SU-DHL-6 (cell line): ENCODE data around the gene B4GALT1.

Experiments used
- H2AFZ ChIP-seq: fragments of 200-600 bp; sonication (generic); 2 replicates; pipeline ENCODE4 v1.6.1; 2014; ENCODE audit warnings: low read depth, mild to moderate bottlenecking, moderate library complexity, mixed read lengths, antibody characterized with exemption, low read length; ENCODE audit not compliant: severe bottlenecking
- H3F3A ChIP-seq: fragments of 200-600 bp; shearing (Covaris generic); 2 replicates; pipeline ENCODE4 v1.6.0; 2016; ENCODE audit warnings: antibody characterized with exemption, mild to moderate bottlenecking; ENCODE audit not compliant: insufficient read depth
- H3K27ac ChIP-seq: fragments of 200-600 bp; sonication (generic); 2 replicates; pipeline ENCODE4 v1.5.1; 2016; ENCODE audit warnings: low read depth, mild to moderate bottlenecking, low read length, moderate library complexity, mixed read lengths
- H3K27me3 ChIP-seq: fragments of 200-600 bp; sonication (generic), shearing (Covaris generic); 2 replicates; pipeline ENCODE4 v1.6.0; 2014; ENCODE audit warnings: mild to moderate bottlenecking, low read length
- H3K36me3 ChIP-seq: fragments of 200-600 bp; sonication (generic); 2 replicates; pipeline ENCODE4 v1.6.1; 2014; ENCODE audit warnings: mild to moderate bottlenecking, low read length, mixed read lengths
- H3K4me2 ChIP-seq: fragments of 300-600, 200-600 bp; shearing (Covaris generic), sonication (generic); 2 replicates; pipeline ENCODE4 v1.6.0; 2014; ENCODE audit warnings: low read length, low read depth, mild to moderate bottlenecking; ENCODE audit not compliant: poor library complexity, severe bottlenecking
- H3K4me3 ChIP-seq: fragments of 200-600 bp; sonication (generic); 2 replicates; pipeline ENCODE4 v1.5.1; 2014; ENCODE audit warnings: antibody characterized with exemption, low read length, mild to moderate bottlenecking, mixed read lengths; ENCODE audit not compliant: insufficient read depth, poor library complexity, severe bottlenecking
- H3K79me2 ChIP-seq: fragments of 200-600 bp; sonication (generic); 2 replicates; pipeline ENCODE4 v1.6.1; 2014; ENCODE audit warnings: mild to moderate bottlenecking, low read length, moderate library complexity; ENCODE audit not compliant: insufficient read depth
- H3K9ac ChIP-seq: fragments of 200-600 bp; sonication (generic); 2 replicates; pipeline ENCODE4 v1.7.0; 2014; ENCODE audit warnings: mild to moderate bottlenecking, low read length
- H3K9me2 ChIP-seq: fragments of 200-600 bp; sonication (generic); replicated peaks from 2 replicates; pipeline ENCODE4 v1.6.1; 2014; ENCODE audit warnings: low read length; ENCODE audit not compliant: insufficient read depth
- H3K9me3 ChIP-seq: fragments of 200-600 bp; sonication (generic); 2 replicates; pipeline ENCODE4 v1.6.1; 2014; ENCODE audit warnings: low read length, mixed read lengths; ENCODE audit not compliant: insufficient read depth
- H4K20me1 ChIP-seq: fragments of 200-600 bp; sonication (generic); 2 replicates; pipeline ENCODE4 v1.6.1; 2014; ENCODE audit warnings: low read depth, mild to moderate bottlenecking, antibody characterized with exemption, low read length, moderate library complexity, mixed read lengths
- EZH2phosphoT487 ChIP-seq: fragments of 200-600 bp; sonication (generic), shearing (Covaris generic); conservative IDR thresholded peaks from 2 replicates; pipeline ENCODE4 v1.6.1; 2018; ENCODE audit warnings: mild to moderate bottlenecking, antibody characterized with exemption, low read length, moderate library complexity, mixed read lengths
- TF ChIP-seq, protein P1 (sequence below): fragments of 200-600 bp; sonication (generic); IDR thresholded peaks from one replicate; pipeline ENCODE4 v1.5.1; 2017; ENCODE audit warnings: antibody characterized with exemption, mild to moderate bottlenecking, low read length, moderate library complexity; ENCODE audit not compliant: insufficient read depth, poor library complexity, severe bottlenecking

B4GALT1 gene

DNA sequence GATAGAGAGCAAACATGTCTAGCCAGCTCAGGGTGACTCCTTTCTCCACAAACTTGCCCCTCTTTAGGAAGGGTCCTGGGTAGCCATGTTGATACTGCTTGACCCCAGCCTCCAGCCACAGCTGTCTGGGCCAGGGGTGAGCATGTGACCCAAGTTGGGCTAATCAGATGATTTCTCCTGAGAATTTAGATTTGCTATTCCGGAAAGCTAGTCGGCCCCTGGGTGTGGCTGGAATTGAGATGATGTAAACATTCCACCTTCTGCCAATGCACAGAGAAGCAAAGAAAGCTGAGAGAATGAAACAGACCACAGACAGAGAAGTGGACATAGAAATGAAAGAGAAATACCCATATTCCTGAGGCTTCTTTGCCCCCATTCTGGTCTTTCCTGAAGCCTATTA lies 17.8 kb upstream of the B4GALT1 start:
- H3K27me3 ChIP-seq, result no peaks in the 10 kb centered on the region
- H3K9me2 ChIP-seq, result no peaks in the 10 kb centered on the region
- no peak overlapping the region for H3K9ac ChIP-seq
- H4K20me1 ChIP-seq, result no peaks in the 10 kb centered on the region
- no peak overlapping the region for H3K27ac ChIP-seq
- no peak overlapping the region for H2AFZ ChIP-seq
- no peak overlapping the region for H3K4me3 ChIP-seq
- no peaks in the 10 kb centered on the region for H3F3A ChIP-seq
- no peaks in the 10 kb centered on the region for H3K79me2 ChIP-seq
- no peak for TF ChIP-seq EZH2phosphoT487
- TF ChIP-seq, protein P1, sequence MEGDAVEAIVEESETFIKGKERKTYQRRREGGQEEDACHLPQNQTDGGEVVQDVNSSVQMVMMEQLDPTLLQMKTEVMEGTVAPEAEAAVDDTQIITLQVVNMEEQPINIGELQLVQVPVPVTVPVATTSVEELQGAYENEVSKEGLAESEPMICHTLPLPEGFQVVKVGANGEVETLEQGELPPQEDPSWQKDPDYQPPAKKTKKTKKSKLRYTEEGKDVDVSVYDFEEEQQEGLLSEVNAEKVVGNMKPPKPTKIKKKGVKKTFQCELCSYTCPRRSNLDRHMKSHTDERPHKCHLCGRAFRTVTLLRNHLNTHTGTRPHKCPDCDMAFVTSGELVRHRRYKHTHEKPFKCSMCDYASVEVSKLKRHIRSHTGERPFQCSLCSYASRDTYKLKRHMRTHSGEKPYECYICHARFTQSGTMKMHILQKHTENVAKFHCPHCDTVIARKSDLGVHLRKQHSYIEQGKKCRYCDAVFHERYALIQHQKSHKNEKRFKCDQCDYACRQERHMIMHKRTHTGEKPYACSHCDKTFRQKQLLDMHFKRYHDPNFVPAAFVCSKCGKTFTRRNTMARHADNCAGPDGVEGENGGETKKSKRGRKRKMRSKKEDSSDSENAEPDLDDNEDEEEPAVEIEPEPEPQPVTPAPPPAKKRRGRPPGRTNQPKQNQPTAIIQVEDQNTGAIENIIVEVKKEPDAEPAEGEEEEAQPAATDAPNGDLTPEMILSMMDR, result no peak
- no peaks in the 10 kb centered on the region for H3K36me3 ChIP-seq
- no peak overlapping the region for H3K4me2 ChIP-seq
- H3K9me3 ChIP-seq, result no peaks in the 10 kb centered on the region

DNA sequence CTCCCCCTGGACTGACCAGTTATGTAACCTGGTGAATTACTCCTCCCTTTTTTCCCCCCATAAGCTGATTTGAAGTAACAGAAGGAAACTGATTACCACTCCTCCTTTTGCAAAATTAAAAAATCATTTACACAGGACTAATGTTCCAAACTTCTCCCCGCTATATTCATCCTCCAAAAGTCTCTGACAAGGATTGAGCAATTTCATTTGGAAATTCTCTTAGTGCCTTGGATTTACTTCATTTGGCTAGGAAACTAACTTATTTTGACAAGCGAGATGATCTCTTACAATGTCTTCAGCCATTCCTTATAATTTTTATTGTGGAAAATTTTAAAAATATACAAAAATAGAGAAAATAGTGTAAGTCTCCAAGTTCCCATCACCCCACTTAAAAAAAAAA lies 15.4 kb upstream of the B4GALT1 start:
- Histone ChIP-seq H3K36me3 (no peaks in the 10 kb centered on the region), H3F3A (no peaks in the 10 kb centered on the region), H2AFZ (no peak overlapping the region), H3K27me3 (no peaks in the 10 kb centered on the region), H3K4me2 (no peak overlapping the region), H3K4me3 (no peak overlapping the region), H3K79me2 (no peaks in the 10 kb centered on the region), H3K9me3 (no peaks in the 10 kb centered on the region), H3K27ac (no peak overlapping the region), H3K9ac (no peak overlapping the region), H4K20me1 (no peaks in the 10 kb centered on the region), H3K9me2 (no peaks in the 10 kb centered on the region)
- no peak for TF ChIP-seq EZH2phosphoT487
- TF ChIP-seq, protein P1, result no peak

DNA sequence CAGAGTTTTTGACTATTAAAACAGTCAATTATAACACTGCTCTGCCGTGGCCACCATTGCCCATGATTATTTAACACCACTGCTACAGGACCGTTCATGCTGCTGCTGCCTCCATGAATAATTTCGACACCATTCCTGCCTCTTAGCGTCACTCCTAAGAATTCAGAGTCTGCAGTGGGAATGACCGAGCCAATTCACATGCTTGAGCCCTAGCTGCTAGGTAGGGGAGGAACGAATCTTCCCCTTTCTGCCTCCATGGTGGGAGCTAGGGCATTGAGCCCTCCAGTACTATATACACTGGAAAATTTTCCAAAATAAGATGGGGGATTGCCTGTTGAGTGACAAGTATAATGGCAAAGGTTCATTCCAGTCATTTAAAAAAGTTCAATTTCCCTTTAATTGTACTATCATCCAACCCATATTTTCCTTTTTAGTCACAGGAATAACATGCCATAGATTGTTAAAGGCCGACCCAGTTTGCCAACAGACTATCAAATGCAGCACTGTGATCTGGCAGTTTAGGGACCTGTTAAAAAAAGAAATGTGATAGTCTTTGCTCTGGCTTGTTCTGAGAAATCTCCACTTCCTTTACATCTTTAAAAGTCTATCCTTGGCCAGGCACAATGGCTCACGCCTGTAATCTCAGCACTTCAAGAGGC lies 13.5 kb upstream of the B4GALT1 start:
- Histone ChIP-seq H3K27me3 (no peaks in the 10 kb centered on the region), H3K9me3 (no peaks in the 10 kb centered on the region), H3K79me2 (no peaks in the 10 kb centered on the region), H3K4me3 (no peak overlapping the region), H4K20me1 (no peaks in the 10 kb centered on the region), H3F3A (no peaks in the 10 kb centered on the region), H3K9me2 (no peaks in the 10 kb centered on the region), H3K4me2 (no peak overlapping the region), H3K9ac (no peak overlapping the region), H3K36me3 (no peaks in the 10 kb centered on the region), H3K27ac (no peak overlapping the region), H2AFZ (no peak overlapping the region)
- TF ChIP-seq, protein P1, result no peak
- no peak for TF ChIP-seq EZH2phosphoT487
